DLD1 (cell line): ENCODE results near the gene C1orf174.
"Not testable (repeated sequence)": the region's sequence is repeated elsewhere in the genome, so short reads cannot be mapped to it uniquely, and the experiment has no call there.

Source experiments
- in situ Hi-C: cut with HindIII; loops from 2 replicates; pipeline ENCODE4 v1.10.0; 2017; ENCODE audit warnings: low sequenced_read_pairs

Gene C1orf174

DNA sequence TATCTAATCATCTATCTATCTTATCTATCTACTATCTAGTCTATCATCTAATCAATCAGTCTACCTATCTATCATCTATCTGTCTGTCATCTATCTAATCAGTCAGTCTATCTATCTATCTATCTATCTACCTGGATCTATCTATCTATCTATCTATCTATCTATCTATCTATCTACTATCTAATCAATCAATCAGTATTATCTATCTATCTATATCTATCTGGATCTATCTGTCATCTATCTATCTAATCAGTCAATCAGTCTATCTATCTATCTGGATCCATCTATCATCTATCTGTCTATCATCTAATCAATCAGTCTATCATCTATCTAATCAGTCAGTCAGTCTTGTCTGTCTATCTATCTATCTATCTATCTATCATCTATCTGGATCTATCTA, 26.9 kb upstream of the C1orf174 start:
- in situ Hi-C loops = no loop called here

DNA sequence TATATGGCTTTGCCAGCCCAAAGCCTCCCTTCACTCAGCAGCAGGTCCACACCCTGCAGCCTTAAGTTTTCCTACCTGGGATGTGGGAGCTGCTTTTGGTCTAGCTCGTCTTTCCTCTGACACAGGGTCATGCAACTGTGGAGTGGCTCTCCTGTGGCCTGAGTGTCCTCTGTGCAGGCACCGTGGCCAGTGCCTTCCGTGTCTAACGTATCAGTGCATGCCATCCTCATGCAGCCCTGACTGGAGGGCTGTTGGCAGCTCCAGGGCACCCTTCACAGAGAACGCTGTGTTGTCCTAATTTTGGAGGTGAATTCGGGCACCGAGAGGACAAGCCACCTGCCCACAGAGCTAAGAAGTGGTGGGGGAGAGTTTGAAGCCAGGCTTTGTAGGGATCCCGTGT, 25.7 kb upstream of the C1orf174 start:
- in situ Hi-C loops = no loop called here

DNA sequence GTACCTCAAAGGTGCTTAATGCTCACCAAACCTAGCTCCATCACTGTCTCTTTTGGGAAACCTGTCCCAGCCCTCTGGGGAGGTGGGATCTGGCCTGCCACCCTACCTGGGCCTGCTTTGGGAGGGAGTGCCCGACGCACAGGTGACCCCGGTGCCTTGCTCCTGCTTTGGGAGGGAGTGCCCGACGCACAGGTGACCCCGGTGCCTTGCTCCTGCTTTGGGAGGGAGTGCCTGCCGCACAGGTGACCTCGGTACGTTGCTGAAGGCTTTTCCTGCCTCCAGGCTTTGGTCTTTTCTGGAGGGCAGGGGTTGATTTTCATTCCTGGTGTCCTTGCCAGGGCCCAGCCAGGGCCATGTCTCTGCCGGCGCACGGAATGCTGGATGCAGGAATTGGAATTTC, 25.2 kb upstream of the C1orf174 start:
- in situ Hi-C loops = no loop called here

DNA sequence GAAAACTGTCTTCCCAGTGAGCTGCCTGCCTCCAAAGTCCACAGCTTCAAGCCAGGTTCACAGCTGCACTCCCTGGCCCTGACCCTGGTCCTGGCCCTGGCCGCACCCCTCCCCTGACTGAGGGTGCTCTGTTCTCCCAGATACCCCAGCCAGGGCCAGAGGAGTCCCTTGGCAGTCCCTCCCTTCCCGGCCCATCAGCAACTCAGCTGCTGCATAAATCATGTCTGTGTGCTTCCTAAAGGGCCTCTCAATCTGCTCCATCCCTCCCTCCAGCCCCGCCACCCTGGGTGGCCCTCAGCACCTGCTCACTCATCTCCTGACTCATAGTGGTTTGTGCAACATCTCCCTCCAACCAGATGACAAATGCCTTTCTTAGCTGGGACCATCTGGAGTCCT, 24.8 kb upstream of the C1orf174 start:
- in situ Hi-C loops = no loop called here

DNA sequence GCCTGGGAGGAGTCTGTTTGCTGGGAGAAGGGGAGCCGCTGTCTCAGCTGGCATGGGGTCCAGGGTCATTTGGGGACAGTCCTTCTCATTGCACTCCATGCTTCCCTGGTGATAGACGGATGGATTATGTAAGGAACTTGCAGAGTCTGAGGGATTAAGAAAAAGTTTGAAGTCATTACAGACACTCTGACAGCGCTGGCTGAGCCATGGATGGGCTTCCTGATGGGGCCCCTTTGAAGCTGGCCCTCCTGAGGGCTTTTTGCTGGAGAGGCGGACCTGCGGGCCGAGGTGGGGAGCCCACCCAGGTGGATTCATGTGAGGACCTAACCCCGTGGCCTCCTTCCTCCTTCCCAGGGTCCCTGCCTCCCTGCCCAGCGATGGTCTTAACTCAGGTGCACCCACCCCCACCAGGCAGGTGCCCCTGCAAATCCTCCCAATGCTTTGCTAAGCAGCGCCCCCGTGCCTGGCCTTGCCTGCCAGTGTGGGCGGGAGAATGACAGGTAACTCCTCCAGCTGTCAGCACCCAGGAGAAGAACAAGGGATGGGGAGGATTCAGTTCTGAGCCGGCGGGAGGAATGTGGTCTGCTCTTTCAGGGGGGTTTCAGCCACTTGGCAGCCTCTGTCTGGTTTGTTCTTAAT, 24.2 kb upstream of the C1orf174 start:
- in situ Hi-C loops = no loop called here

DNA sequence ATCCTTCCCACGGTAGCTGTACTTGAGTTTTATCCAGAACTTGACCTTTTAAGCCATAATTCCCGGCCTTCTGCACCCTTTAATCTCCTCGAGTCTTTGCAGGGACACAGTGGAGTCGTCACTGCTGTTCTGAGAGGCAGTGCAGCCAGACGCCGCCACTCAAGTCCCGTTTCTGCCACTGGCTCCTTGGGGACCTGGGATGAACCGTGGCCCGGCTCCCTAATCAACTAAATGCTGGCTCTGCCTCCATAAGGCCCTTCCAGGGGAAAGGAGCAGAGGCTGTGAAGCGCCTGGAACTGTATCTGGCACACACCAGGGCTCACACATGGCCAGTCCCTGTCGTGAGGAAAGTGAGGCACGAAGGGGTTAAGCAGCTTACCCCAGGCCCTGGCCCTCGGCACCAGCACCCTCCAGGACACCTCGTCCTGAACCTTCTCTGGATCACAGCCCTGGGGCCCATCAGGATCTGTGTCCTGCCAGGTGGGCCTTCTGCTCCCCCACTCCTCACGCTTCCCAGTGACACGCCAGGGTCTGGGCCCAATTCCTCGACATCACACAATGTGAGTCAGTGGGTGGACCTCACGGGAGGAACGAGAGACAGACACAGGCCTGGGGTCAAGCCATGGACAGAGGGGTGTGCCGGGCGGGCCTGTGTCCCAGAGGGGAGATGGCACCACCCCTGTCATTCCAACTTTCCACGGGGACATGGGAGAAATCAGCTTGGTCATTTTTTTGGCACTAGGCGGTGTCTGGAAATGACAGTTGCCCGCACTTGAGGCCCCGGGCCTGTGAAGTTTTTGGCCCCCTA, 23.5 kb upstream of the C1orf174 start:
- in situ Hi-C loops = no loop called here

DNA sequence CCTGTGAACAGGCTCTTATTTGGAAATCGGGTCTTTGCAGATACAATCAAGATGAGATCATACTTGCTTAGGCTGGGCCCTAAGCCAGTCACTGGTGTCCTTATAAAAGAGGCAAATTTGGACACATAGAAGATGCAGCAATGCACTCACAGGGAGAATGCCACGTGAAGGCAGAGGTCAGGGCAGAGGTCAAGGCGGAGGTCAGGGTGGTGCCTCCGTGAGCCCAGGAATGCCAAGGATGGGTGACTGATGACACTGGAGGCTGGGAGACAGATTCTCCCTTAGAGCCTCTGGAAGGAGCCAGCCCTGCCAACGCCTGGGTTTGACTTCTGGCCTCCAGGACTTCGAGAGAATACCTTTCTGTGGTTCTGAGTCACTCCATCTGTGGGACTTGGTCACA, 22.8 kb upstream of the C1orf174 start:
- in situ Hi-C loops = no loop called here

DNA sequence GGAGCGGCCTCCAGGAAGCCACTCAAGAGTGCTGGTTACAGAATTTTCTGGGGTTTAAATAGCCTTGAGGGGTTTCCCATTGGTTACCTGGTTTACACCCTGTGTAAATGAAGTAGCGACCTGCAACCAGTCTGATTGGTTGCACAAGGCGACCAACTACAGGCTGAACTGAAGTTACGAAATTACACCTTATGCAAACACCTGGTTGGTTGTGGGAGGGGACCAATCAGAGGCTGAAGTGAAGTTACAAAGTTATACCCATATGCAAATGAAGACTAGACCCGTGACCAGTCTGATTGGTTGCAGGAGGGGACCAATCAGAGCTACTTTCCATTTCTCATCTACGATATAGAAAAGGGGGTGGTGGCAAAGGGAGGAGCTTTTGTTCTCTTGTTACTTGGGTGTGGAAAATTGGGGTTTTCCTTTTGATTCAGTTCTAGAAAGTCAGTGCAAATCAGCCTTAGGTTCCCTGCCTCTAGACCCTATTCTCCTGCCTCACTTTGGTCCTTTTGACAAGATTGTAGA, 22.2 kb upstream of the C1orf174 start:
- in situ Hi-C loops = no loop called here

DNA sequence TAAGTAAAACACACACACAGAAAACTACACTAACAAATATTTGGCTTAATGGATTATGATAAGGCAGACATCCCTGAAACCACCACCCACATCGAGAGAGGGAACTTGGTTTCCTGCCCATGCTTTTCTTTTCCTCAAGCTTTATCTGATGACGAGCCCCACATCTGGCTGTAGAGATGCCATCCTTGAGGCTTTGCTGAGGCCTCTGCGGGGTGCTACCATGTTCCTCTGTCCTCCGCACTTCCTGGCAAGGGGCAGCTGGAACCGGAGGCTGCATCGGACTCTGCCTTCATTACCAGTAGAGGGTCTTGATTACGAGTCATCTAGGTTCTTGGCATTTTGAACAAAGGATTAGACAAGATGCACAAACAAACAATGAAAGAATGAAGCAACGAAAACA, 21.7 kb upstream of the C1orf174 start:
- in situ Hi-C loops = no loop called here

DNA sequence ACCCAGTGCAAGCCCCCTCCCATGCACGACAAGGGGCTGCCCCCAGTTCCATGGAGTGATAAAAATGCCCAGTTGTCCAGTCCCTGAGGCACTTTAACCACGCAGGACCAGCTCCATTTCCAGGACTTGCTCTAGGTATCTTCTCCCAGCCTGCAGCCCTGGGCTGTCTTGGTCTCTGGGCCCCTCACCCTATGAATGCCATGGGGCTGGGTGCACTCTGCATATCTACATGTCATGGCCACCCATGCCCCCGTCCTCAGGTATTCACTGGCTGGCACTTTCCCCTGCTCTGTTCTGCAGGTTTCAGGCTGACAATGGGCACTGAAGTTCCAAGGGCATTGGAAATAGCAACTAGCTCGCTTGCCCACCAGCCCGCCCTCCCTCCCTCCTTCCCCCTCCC, 19.6 kb upstream of the C1orf174 start:
- in situ Hi-C loops = no loop called here

DNA sequence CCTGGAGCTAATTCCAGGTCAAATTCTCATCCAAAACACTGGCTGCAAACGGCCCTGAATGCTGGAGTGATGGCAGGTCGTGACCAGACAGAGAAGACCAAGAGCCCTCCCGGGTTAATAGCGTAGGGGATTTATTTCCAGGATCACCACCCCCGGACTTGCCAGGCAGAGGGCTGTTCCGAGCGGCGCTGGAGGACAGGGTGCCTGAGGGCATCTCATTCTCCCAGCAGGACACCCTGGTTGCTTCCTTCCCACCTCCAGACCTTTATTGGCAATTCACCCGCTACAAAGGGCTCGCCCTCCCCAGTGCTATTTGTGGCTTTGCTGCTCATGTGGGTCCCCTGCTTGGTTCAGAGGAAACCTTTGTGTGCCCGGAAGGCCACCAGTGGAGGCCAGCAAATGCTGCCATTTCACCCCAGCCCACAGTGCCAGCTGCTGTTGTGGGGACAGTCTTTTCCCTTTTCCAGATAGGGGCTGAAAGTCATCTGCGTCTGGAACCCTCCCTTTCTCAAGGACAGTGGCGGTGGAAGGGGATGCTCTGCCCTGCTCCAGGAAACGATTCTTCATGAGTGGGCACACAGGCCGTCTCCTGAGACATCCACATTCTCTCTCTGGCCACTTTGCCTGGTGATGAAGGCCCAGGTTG, 19.0 kb upstream of the C1orf174 start:
- in situ Hi-C loops = no loop called here

DNA sequence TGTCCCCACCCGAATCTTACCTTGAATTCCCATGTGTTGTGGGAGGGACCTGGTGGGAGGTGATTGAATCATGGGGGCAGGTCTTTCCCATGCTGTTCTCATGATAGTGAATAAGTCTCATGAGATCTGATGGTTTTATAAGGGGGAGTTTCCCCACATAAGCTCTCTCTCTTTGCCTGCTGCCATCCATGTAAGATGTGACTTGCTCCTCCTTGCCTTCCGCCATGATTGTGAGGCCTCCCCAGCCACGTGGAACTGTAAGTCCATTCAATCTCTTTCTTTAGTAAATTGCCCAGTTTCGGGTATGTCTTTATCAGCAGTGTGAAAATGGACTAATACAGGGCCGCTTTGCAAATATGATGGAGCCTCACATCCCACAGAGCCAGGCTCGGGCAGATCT, 18.3 kb upstream of the C1orf174 start:
- in situ Hi-C loops = not testable (repeated sequence)

DNA sequence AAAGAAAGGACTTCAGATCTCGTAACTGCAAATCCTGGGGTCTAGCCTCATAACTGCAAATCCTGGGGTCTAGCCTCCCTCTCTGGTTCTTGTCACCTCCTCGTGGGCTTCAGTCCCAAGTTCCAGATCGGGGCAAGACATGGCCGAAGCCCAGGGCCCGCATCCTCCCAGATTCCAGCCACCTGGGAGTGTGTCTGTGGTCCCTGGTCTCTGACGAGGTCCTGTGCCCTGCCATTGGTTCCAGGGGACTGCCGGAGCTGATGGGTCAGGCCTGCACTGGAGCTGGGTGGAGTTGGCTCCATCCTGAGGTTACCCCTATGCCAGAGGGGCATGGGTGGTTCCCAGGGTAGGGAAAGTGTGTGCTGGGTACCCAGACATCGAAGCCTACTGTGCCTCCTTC, 17.7 kb upstream of the C1orf174 start:
- in situ Hi-C loops = no loop called here

DNA sequence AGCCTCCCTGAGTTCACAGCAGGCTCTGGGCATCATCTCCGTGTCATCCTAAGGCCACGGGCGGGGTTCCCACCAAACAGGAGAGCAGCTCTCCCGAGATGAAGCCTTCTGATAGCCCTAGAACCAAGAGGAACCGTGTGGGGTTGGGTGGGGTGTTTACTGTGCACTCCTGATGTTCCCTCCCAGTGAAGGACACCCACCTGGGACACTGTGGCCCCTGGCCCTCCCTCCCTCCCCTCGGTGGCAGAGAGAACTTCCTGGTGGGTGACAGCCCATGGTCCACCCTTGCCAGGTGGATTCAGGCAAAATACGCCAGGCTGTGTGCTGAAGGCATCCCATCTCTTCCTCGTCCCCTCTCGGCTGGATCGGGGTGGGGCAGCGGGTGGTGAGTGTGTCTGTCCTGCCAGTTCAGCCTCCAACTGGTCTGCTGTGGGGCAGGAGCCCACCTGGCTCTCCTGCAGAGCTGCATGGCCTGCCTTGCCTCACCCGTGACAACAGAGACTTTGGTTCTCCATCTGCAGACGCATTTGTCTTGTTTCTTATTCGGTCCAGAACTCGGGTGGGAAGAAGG, 15.6 kb upstream of the C1orf174 start:
- in situ Hi-C loops = no loop called here

DNA sequence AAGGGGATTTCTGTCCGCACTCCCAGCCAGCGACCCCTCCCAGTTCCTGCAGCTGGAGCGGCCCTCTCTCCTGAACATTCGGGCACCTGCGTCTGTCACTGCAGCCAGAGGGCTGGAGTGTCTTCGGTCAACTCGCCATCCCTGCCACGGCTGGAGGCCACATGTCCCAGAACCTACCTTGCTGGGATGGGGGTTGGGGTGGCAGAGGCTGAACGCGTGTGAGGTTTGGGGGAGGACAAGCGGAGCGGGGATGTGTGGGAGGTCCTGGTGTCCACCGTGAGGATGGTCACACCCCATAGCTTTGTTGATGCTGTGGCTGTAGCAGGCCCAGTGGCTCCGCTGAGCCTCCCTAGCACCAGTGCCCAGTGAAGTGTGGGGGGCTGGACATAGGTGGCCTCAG, 14.8 kb upstream of the C1orf174 start:
- in situ Hi-C loops = no loop called here

DNA sequence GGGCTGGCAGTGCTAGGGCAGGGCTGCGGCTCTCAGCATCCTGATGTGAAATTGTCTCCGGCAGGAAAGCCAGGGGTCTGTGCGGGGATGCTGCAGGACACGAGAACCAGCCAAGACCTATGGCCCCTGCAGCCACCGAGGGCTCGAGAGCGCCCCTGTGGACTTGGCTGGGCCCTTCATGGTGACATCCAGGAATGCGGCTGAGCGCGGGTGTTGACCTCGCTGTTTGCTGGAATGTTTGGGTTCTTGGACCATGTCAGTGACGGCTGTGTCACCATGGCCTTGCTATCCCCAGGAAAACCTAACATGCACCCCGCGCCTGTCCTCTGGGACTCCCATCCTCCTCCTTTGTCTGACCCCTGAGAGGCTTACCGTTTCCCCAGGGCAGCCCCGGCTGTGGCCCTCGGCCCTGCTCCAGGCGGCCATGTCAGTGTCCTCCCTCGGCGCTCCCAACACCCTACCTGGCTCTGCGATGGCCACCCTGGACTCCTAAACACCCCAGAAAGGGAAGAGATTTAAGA, 14.3 kb upstream of the C1orf174 start:
- in situ Hi-C loops = no loop called here

DNA sequence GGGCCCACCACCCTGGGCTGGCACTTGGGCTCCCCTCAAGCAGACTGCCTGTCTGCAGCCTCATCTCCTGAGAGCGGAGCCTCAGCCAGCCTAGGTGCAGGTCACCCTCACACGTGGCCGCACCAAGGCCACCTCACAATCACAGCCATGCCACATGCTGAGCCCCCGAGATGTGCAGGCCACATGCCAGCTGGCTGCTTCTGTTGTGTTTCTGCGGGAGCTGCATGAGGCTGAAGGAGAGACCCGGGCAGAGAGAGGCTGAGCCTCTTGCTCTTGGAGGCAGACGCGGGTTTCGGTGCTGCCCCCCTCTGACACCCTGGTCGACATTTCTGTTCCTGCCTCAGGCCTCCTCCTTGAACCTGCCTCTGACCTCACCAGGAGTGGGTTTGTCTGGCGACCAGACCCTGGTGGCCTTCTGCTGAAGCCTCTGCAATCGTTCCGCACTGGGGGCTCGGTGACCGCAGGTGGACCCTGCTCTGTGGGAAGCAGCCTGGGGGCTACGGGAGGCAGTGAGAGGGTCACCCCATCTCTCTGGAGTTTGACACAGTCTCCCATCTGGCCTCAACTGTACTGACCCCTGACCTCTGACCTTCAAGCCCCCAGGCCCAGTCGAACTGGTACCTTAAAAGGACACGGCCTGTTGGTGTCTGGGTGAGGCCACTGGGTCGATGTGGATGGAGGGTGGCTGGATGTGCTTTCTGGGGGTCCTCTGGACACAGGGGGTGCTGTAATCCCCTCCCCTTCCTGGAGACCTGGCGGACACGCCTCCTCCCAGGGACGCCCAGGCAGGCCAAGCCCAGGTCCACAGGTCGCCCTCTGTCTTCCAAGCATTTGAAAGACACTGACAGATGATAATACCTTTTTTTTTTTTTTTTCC, 13.0 kb upstream of the C1orf174 start:
- in situ Hi-C loops = no loop called here

DNA sequence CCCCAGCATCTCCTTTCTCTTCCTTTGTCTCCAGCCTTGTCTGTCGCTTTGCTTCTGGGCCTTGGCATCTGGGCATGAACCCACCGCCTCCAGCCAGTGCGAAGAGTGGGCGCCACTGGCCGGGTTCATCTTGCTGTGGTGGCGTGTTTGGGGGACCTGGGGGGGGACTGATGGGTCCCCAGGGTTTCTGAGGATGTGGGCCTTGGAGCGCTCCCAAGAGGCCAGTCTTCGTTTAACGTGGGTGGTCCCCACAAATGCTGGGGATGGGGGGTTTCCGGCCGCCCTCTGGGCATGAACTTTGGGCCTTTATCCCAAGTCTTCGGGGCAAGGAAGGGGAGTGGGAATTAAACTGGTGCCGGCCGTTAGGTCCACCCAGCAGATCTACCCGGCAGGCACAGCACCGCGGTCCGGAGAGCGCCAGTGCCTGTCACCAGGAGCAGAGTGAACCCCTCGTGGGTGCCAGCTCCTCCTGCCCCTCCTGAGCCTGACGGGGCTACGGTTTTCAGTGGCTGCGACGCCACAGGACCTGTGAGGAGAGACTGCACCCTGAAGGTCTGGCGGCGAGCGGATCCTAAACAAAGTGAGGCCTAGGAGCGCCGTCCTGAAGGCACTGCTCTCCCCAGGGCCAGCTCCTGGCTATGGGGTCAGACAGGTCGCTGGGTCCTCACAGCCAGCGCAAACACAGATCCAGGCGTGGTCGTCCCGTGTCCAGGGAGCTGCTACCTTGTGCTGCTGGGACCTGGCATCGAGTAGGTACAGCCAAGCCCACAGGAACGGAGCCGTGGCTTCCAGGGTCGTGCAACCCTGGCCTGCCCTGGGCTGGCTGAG, 12.1 kb upstream of the C1orf174 start:
- in situ Hi-C loops = no loop called here
